HL-60 (cell line): ENCODE results near the gene CAMTA1.
"Not testable (repeated sequence)": the region's sequence is repeated elsewhere in the genome, so short reads cannot be mapped to it uniquely, and the experiment has no call there.

Source experiments
- DNase-seq, 2 experiments: peaks; one replicate each; pipeline ENCODE4 v3.0.0-alpha.2; 2010 to 2020; ENCODE audit warnings: low read depth in 1 of 2, low spot score in 1 of 2
- H3K27ac ChIP-seq: fragments of 250-450 bp; sonication (Bioruptor Pico); replicated peaks from 2 replicates; pipeline ENCODE4 v1.5.1; 2020; ENCODE audit warnings: mild to moderate bottlenecking, moderate library complexity
- H3K27me3 ChIP-seq: fragments of 250-450 bp; sonication (Bioruptor Pico); 2 replicates; pipeline ENCODE4 v1.5.1; 2021; ENCODE audit warnings: mild to moderate bottlenecking, moderate library complexity; ENCODE audit not compliant: insufficient read depth, poor library complexity, severe bottlenecking
- H3K4me3 ChIP-seq: replicated peaks from 2 replicates; pipeline ENCODE4 v1.5.1; 2011; ENCODE audit warnings: mild to moderate bottlenecking, control low read depth, low read length; ENCODE audit not compliant: insufficient read depth
- CTCF ChIP-seq: IDR thresholded peaks from one replicate; pipeline ENCODE4 v1.5.1; 2011; ENCODE audit warnings: low read length, control low read depth, inconsistent platforms; ENCODE audit not compliant: insufficient read depth
- GABPA ChIP-seq: IDR thresholded peaks from 2 replicates; pipeline ENCODE4 v1.6.1; 2012; ENCODE audit warnings: low read depth
- POLR2AphosphoS5 ChIP-seq: IDR thresholded peaks from 2 replicates; pipeline ENCODE4 v1.6.1; 2012; ENCODE audit warnings: low read depth
- REST ChIP-seq: IDR thresholded peaks from 2 replicates; pipeline ENCODE4 v1.6.1; 2012; ENCODE audit warnings: low read depth; ENCODE audit not compliant: insufficient replicate concordance
- SPI1 ChIP-seq: IDR thresholded peaks from 2 replicates; pipeline ENCODE4 v1.6.1; 2012; ENCODE audit warnings: low read depth, mild to moderate bottlenecking, borderline replicate concordance

The CAMTA1 gene

DNA sequence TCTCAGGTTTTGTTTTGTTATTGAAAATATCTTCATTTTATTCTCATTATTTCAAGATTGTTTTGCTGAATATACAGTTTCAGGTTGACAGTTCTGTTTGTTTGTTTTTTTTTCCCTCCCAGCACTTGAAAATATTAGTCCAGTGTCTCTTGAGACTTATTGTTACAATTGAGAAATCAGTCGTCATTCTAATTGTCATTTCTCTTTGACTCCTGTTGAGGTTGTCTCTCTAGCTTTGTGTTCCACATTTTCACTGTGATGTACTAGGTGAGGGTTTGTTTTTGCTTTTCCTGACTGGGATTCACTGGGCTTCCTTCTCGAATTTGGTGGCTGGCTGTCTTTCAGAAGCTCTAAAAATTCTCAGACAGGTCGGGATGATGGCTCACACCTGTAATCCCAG lies 542.6 kb downstream of the CAMTA1 start:
- TF ChIP-seq REST (no peak), CTCF (no peak), SPI1 (no peak), POLR2AphosphoS5 (no peak), GABPA (no peak)
- DNase-seq: no peak

DNA sequence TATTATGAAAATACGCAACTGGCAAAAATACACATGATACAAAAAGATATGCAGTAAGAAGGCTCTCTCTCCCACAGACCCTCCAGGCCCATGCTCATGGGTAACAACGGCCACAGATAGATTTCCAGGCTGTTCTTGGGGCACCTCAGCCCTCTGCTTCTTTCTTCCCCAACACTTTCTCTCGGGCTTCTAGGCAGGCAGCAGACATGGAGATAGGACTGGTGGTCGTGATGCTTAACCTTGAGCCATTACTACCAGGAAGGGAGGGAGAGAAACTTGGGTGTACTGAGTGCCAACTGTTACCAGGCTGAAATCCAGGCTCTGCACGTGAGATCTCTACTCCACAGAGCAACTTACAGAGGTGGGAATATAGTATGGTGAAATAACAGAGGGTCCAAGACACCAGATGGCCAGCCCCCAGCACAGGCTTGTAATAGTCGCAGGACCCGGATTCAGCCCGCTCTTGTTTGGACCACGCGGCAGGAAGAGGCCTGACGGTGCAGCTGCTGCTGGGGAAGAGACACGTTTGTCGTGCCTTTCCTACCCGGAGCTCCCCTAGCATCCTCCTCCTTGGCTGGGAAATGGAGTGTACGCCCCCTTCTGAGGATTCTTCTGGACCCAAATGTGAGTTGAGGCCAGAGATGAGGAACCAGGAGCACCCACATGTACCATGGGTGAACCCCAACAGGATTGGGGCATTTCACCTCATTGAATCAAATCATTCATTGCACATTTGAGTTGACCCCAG lies 544.8 kb downstream of the CAMTA1 start:
- Histone ChIP-seq H3K4me3 (no peak overlapping the region), H3K27me3 (no peaks in the 10 kb centered on the region), H3K27ac (no peak overlapping the region)
- TF ChIP-seq CTCF (no peak), SPI1 (no peak), GABPA (no peak), POLR2AphosphoS5 (no peak), REST (no peak)
- no peak for DNase-seq

More for the DNA sequence above, 542.6 kb downstream of the CAMTA1 start:
- Histone ChIP-seq H3K4me3 (no peak overlapping the region), H3K27me3 (no peaks in the 10 kb centered on the region), H3K27ac (no peak overlapping the region)

- not testable (repeated sequence) for H3K27ac ChIP-seq, DNase-seq, H3K4me3 ChIP-seq, H3K27me3 ChIP-seq
Measured at GRCh38 chr1:7330726-7331125, 545.5 kb downstream of the CAMTA1 start.

DNA sequence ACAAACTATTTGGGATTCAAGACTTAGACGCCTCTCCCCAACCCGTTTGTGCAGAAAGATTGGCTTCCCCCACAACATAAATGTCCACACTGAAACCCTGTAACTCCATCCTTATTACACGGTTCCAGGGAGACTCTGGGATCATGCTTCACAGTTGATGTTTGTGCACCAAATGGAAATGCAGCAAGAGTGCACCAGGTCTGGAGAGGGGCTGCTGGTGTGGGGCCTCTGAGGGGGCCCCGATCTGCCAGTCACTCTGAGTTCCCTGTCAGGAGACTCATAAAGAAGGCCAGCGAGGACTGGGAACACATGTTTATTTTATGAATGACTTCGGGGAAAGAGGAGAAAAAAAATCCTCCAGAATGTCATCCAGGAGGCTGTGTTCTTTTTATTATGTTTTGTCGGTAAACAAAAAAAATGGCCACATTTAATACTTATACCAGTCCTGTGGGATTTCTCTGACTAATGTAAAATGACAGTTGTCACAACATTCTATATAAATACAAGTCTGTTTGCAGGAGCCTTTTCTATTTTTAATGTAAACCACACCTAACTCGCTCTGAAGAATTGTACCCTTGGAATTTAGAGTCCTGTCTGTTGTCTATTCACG lies 546.8 kb downstream of the CAMTA1 start:
- no peak for DNase-seq
- no peaks in the 10 kb centered on the region for H3K27me3 ChIP-seq
- no peak overlapping the region for H3K4me3 ChIP-seq
- no peak overlapping the region for H3K27ac ChIP-seq
- TF ChIP-seq SPI1: no peak
- no peak for TF ChIP-seq POLR2AphosphoS5

GRCh38 chr1:7333094-7333493 lies 547.8 kb downstream of the CAMTA1 start:
- no peak for TF ChIP-seq SPI1
- TF ChIP-seq POLR2AphosphoS5: no peak
- no peak for TF ChIP-seq GABPA
- TF ChIP-seq REST: no peak
- TF ChIP-seq CTCF: no peak
- H3K27ac ChIP-seq: no peak overlapping the region
- no peak overlapping the region for H3K4me3 ChIP-seq
- DNase-seq: no peak
- H3K27me3 ChIP-seq: no peaks in the 10 kb centered on the region
